Stimulated activated CD8-positive, alpha-beta memory T cell treated with anti-CD3 and anti-CD28 coated beads, Interleukin-4, amount 100 ng/mL, for 48 hours (primary cell): Measurements from ENCODE around the gene TUBG1.
"Not testable (repeated sequence)": the region's sequence is repeated elsewhere in the genome, so short reads cannot be mapped to it uniquely, and the experiment has no call there.

Experiments used
- DNase-seq: peaks from one replicate; pipeline ENCODE4 v3.0.0-alpha.2; 2020

Gene TUBG1

GRCh38 chr17:42627032-42627764 lies 17.7 kb downstream of the TUBG1 start:
- DNase-seq = not testable (repeated sequence)

DNA sequence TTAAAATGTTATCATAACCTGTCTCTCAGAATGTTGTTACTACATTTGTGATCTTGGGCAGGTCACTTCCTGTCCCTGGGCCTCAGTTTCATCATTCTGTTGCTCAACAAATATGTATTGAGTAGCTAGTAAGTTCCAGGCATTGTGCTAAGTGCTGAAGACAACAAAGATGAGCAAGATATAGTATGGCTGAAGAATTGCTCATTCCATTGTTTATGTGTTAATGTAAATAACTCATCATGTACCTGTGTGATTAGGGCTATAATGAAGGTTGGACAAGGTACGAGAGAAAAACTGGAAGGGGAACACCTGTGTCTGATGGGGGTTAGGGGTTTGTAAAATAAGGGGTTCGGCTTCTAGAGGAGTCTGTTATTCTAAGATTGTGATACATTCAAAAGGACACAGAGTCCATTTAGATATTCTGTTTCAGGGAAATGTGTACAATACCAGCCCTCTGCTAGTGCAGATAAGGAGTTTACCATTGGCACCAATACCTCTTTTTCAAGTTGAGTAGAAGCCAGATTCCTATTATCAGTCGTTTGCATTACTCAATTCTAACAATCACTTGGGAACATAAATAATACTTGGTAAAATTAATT lies 20.0 kb downstream of the TUBG1 start:
- DNase-seq = no peak

GRCh38 chr17:42632949-42633444 lies 23.5 kb downstream of the TUBG1 start:
- no peak for DNase-seq

DNA sequence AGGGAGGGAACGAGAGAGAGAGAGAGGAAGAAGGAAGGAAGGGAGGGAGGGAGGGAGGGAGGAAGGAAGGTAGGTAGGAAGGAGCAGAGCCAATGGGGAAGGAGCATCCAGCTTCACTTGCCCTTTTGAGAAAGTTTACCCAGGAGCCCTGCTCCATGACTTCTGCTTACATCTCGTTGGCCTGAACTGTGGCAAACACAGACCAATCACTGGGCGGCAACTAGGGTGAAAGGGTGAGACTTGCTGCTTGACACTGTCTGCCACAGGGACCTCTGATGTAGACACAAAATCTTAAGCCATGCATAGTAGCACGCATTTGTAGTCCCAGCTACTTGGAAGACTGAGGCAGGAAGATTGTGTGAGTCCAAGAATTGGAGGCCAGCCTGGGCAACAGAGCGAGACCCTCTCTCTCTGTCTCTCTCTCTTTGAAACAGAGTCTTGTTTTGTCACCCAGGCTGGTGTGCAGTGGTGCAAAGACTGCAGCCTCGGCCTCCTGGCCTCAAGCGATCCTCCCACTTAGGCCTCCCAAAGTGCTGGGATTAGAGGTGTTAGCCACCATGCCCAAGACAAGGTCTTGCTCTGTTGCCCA lies 30.1 kb downstream of the TUBG1 start:
- no peak for DNase-seq

- DNase-seq = no peak
These were observed 30.6 kb downstream of the TUBG1 start for GRCh38 chr17:42640121-42640520.

GRCh38 chr17:42642336-42642735 lies 32.9 kb downstream of the TUBG1 start:
- no peak for DNase-seq

- DNase-seq = no peak
These were observed 38.3 kb downstream of the TUBG1 start for GRCh38 chr17:42647778-42648177.

DNA sequence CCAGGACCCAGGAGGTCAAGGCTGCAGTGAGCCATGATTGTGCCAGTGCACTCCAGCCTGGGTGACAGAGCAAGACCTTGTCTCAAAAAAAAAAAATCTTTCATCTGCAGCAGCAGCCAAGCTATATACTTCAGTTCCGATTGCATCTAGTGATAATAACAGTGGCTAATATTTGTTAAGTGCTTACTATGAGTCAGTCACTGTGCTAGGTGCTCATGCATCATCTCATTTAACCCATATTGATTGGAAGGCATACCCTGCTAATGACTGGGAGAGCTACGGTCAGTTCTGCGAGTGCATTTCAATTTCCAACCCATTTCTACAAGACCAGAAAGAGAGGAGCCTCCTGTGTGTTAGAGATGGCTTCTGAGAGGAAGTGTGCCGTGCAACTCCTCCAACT lies 41.9 kb downstream of the TUBG1 start:
- DNase-seq = no peak

GRCh38 chr17:42653179-42654124 lies 44.0 kb downstream of the TUBG1 start:
- DNase-seq = no peak

- no peak for DNase-seq
These were observed 46.0 kb downstream of the TUBG1 start for GRCh38 chr17:42655528-42655927.

DNA sequence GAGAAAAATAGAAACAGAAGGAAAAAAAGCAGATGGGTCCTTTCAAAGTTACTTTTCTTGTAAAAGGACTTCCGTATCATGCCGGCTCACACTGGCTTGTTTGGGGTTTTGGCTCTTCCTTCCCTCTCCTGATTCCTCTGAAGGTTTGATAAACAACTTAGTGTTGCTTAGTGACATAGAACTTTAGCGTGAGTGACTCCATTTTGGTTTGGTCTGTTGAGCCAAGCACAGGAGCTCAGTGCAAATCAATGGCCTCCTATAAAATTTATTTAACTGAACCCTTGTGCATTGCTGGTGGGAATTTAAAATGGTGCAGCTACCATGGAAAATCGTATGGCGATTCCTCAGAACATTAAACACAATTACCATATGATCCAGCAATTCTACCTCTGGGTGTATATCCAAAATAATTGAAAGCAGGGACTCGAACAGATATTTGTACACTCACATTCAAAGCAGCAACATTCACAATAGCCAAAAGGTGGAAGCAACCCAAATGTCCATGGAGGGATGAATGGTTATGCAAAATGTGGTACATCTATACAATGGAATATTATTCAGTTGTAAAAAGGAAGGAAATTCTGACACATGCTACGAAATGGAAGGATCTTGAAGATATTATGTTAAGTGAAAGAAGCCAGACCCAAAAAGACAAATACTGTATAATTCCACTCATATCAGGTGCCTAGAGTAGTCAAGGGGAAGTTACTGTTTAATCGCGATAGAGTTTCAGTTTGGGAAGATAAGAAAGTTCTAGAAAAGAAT lies 48.5 kb downstream of the TUBG1 start:
- no peak for DNase-seq

- DNase-seq = peak; percentile 88
These were observed 49.8 kb downstream of the TUBG1 start, which contains the start of gene TUBG2 for GRCh38 chr17:42659079-42659931. TSS of gene TUBG2 (plus strand) at chr17:42659284. CDS start at chr17:42659504, 220 bp downstream.

GRCh38 chr17:42659932-42660274 lies 50.4 kb downstream of the TUBG1 start:
- DNase-seq = not testable (repeated sequence)

GRCh38 chr17:42660692-42661345 lies 51.3 kb downstream of the TUBG1 start:
- no peak for DNase-seq
